Activated CD4-positive, alpha-beta memory T cell treated with anti-CD3 and anti-CD28 coated beads, Interleukin-2, amount 10 ng/mL, durations not matched to agents 7 days and 5 days (primary cell): ENCODE measurements around the gene DLX1. TPM values are rescaled to one million over a fixed set of nuclear protein-coding genes. Genes with fewer than 3 reads are reported as not detected.
"Not testable (repeated sequence)": the region's sequence is repeated elsewhere in the genome, so short reads cannot be mapped to it uniquely, and the experiment has no call there.

Experiments used
- CTCF ChIA-PET: fragments of 350-600 bp; sonication (Branson Sonifier 250); formaldehyde crosslinking; loops from one replicate; lab custom pipeline; 2021; ENCODE audit warnings: antibody characterized with exemption, inconsistent platforms; lab: Charles Lee
- POLR2A ChIA-PET: fragments of 350-600 bp; sonication (Branson Sonifier 250); formaldehyde crosslinking; loops from one replicate; lab custom pipeline; 2021; ENCODE audit warnings: antibody characterized with exemption; lab: Charles Lee
- DNase-seq: peaks from one replicate; pipeline ENCODE4 v3.0.0-alpha.2; 2020
- H3K27ac Mint-ChIP-seq: one replicate; pipeline ENCODE4 v1.8.0; 2021; ENCODE audit warnings: mild to moderate bottlenecking, mixed read lengths
- H3K27me3 Mint-ChIP-seq: one replicate; pipeline ENCODE4 v1.8.0; 2021; ENCODE audit warnings: mixed read lengths
- H3K36me3 Mint-ChIP-seq: one replicate; pipeline ENCODE4 v1.8.0; 2021; ENCODE audit warnings: low read depth, mixed read lengths
- H3K4me1 Mint-ChIP-seq: one replicate; pipeline ENCODE4 v1.8.0; 2021; ENCODE audit warnings: mixed read lengths
- H3K4me3 Mint-ChIP-seq: one replicate; pipeline ENCODE4 v1.8.0; 2021; ENCODE audit warnings: mild to moderate bottlenecking, mixed read lengths
- H3K9me3 Mint-ChIP-seq: one replicate; pipeline ENCODE4 v1.8.0; 2021; ENCODE audit warnings: mixed read lengths
- total RNA-seq, 2 experiments: library from RNA; stranded (reverse); gene quantifications; one replicate each; pipeline ENCODE4 v1.2.3, GENCODE V29; 2021

DLX1 gene
- total RNA-seq, 2 experiments from 2014 or later, result 0.18 TPM; not detected in 1

GRCh38 chr2:172050479-172051125 is 34.7 kb upstream of the DLX1 start:
- H3K36me3 Mint-ChIP-seq, result no peaks in the 10 kb centered on the region
- no peaks in the 10 kb centered on the region for H3K27me3 Mint-ChIP-seq
- no peak for DNase-seq
- no peak overlapping the region for H3K27ac Mint-ChIP-seq
- no peak overlapping the region for H3K4me3 Mint-ChIP-seq
- ChIA-PET CTCF (interaction anchor here (1.4 kb wide), 1 partner anchor 94 kb away, joined by 3 read pairs; no protein-coding TSS in a partner anchor), POLR2A (interaction anchor here (1.3 to 1.5 kb wide), 2 partner anchors 12 to 50 kb away, joined by 3 to 4 read pairs; no protein-coding TSS in a partner anchor)
- peaks cover 3% of the 10 kb centered on the region for H3K4me1 Mint-ChIP-seq
- no peaks in the 10 kb centered on the region for H3K9me3 Mint-ChIP-seq

- Mint-ChIP-seq H3K27me3 (no peaks in the 10 kb centered on the region), H3K9me3 (no peaks in the 10 kb centered on the region), H3K36me3 (no peaks in the 10 kb centered on the region), H3K27ac (no peak overlapping the region), H3K4me1 (no peaks in the 10 kb centered on the region), H3K4me3 (no peak overlapping the region)
- DNase-seq, result no peak
- ChIA-PET POLR2A (no interaction called here), CTCF (no interaction called here)
These were observed 33.0 kb upstream of the DLX1 start for GRCh38 chr2:172052000-172052983.

GRCh38 chr2:172053486-172053885 is 31.8 kb upstream of the DLX1 start:
- Mint-ChIP-seq H3K27ac (no peak overlapping the region), H3K36me3 (no peaks in the 10 kb centered on the region), H3K9me3 (no peaks in the 10 kb centered on the region), H3K4me1 (no peaks in the 10 kb centered on the region), H3K27me3 (no peaks in the 10 kb centered on the region), H3K4me3 (no peak overlapping the region)
- DNase-seq, result no peak
- ChIA-PET POLR2A (no interaction called here), CTCF (no interaction called here)

GRCh38 chr2:172056293-172056692 is 29.0 kb upstream of the DLX1 start:
- no peak overlapping the region for H3K4me3 Mint-ChIP-seq
- ChIA-PET CTCF (no interaction called here), POLR2A (no interaction called here)
- H3K36me3 Mint-ChIP-seq, result no peaks in the 10 kb centered on the region
- H3K4me1 Mint-ChIP-seq, result peaks cover 1% of the 10 kb centered on the region
- no peak for DNase-seq
- no peaks in the 10 kb centered on the region for H3K9me3 Mint-ChIP-seq
- no peak overlapping the region for H3K27ac Mint-ChIP-seq
- no peaks in the 10 kb centered on the region for H3K27me3 Mint-ChIP-seq

- Mint-ChIP-seq H3K4me1 (peaks cover 1% of the 10 kb centered on the region), H3K36me3 (no peaks in the 10 kb centered on the region), H3K4me3 (no peak overlapping the region), H3K27me3 (no peaks in the 10 kb centered on the region), H3K27ac (no peak overlapping the region), H3K9me3 (no peaks in the 10 kb centered on the region)
- CTCF ChIA-PET, result no interaction called here
- POLR2A ChIA-PET, result no interaction called here
- no peak for DNase-seq
These were observed 26.6 kb upstream of the DLX1 start for GRCh38 chr2:172058660-172059059.

- DNase-seq, H3K4me3 Mint-ChIP-seq, H3K4me1 Mint-ChIP-seq, H3K27me3 Mint-ChIP-seq, H3K9me3 Mint-ChIP-seq, H3K27ac Mint-ChIP-seq, H3K36me3 Mint-ChIP-seq, POLR2A ChIA-PET: not testable (repeated sequence)
- CTCF ChIA-PET, result interaction anchor here (0.9 kb wide), 1 partner anchor 358 kb away, joined by 4 read pairs; no protein-coding TSS in a partner anchor
These were observed 25.2 kb upstream of the DLX1 start for GRCh38 chr2:172060118-172060517.

GRCh38 chr2:172062402-172063004 is 22.8 kb upstream of the DLX1 start:
- Mint-ChIP-seq H3K36me3 (no peaks in the 10 kb centered on the region), H3K27me3 (no peaks in the 10 kb centered on the region), H3K27ac (no peak overlapping the region), H3K4me1 (peaks cover 7% of the 10 kb centered on the region), H3K4me3 (no peak overlapping the region), H3K9me3 (no peaks in the 10 kb centered on the region)
- ChIA-PET CTCF (interaction anchor here (1.5 kb wide), 1 partner anchor 65 kb away, joined by 5 read pairs; no protein-coding TSS in a partner anchor), POLR2A (no interaction called here)
- no peak for DNase-seq

GRCh38 chr2:172063446-172063845 is 21.9 kb upstream of the DLX1 start:
- no peaks in the 10 kb centered on the region for H3K36me3 Mint-ChIP-seq
- H3K4me1 Mint-ChIP-seq, result peaks cover 7% of the 10 kb centered on the region
- no peaks in the 10 kb centered on the region for H3K27me3 Mint-ChIP-seq
- POLR2A ChIA-PET, result interaction anchor here (1.0 kb wide), 1 partner anchor 141 kb away, joined by 3 read pairs; the partner anchor contains the start of gene HAT1
- H3K9me3 Mint-ChIP-seq, result no peaks in the 10 kb centered on the region
- no peak overlapping the region for H3K4me3 Mint-ChIP-seq
- H3K27ac Mint-ChIP-seq, result no peak overlapping the region
- no peak for DNase-seq
- CTCF ChIA-PET, result interaction anchor here (0.8 to 1.5 kb wide), 2 partner anchors 20 to 64 kb away, joined by 3 to 5 read pairs; no protein-coding TSS in a partner anchor

- no peak overlapping the region for H3K4me3 Mint-ChIP-seq
- H3K27me3 Mint-ChIP-seq, result no peaks in the 10 kb centered on the region
- ChIA-PET CTCF (no interaction called here), POLR2A (no interaction called here)
- H3K9me3 Mint-ChIP-seq, result no peaks in the 10 kb centered on the region
- DNase-seq, result no peak
- peaks cover 7% of the 10 kb centered on the region for H3K4me1 Mint-ChIP-seq
- no peak overlapping the region for H3K27ac Mint-ChIP-seq
- no peaks in the 10 kb centered on the region for H3K36me3 Mint-ChIP-seq
These were observed 20.2 kb upstream of the DLX1 start for GRCh38 chr2:172065111-172065510.

- H3K27ac Mint-ChIP-seq, result no peak overlapping the region
- no peak for DNase-seq
- H3K9me3 Mint-ChIP-seq, result no peaks in the 10 kb centered on the region
- peaks cover 3% of the 10 kb centered on the region for H3K27me3 Mint-ChIP-seq
- H3K36me3 Mint-ChIP-seq, result no peaks in the 10 kb centered on the region
- H3K4me3 Mint-ChIP-seq, result no peak overlapping the region
- ChIA-PET POLR2A (no interaction called here), CTCF (no interaction called here)
- H3K4me1 Mint-ChIP-seq, result peaks cover 6% of the 10 kb centered on the region
These were observed 18.9 kb upstream of the DLX1 start for GRCh38 chr2:172066394-172066886.

- CTCF ChIA-PET, H3K27ac Mint-ChIP-seq, POLR2A ChIA-PET, H3K27me3 Mint-ChIP-seq, DNase-seq, H3K9me3 Mint-ChIP-seq, H3K4me1 Mint-ChIP-seq, H3K36me3 Mint-ChIP-seq, H3K4me3 Mint-ChIP-seq: not testable (repeated sequence)
These were observed 17.4 kb upstream of the DLX1 start for GRCh38 chr2:172067905-172068304.

- Mint-ChIP-seq H3K9me3 (no peaks in the 10 kb centered on the region), H3K4me3 (no peak overlapping the region), H3K27ac (no peak overlapping the region), H3K4me1 (peaks cover 6% of the 10 kb centered on the region), H3K36me3 (no peaks in the 10 kb centered on the region), H3K27me3 (peaks cover 12% of the 10 kb centered on the region)
- DNase-seq, result no peak
- ChIA-PET POLR2A (no interaction called here), CTCF (no interaction called here)
These were observed 14.4 kb upstream of the DLX1 start for GRCh38 chr2:172070936-172071335.
